ENCODE measurements around the gene ZNF311. TPM values are rescaled to one million over a fixed set of nuclear protein-coding genes. Genes with fewer than 3 reads are reported as not detected.

The ZNF311 gene
- total and polyA plus RNA-seq, 2 of the 13 experiments (the other 11 are each of a cell fraction or from before 2014, with no cell fraction given) = not detected

- TF ChIP-seq ZBTB8A (CRISPR knock-in tag; IDR thresholded peaks at IDR 0.05; ENCODE audit: borderline replicate concordance, low read depth) (no peak), ZEB1 (IDR thresholded peaks at IDR 0.05; ENCODE audit: insufficient replicate concordance, low read depth) (no peak), DR1 (CRISPR knock-in tag; IDR thresholded peaks at IDR 0.05) (0 out of 2 replicates have a peak, but pooled peaks have one; percentile 24), ZBTB21 (CRISPR knock-in tag; IDR thresholded peaks at IDR 0.05) (no peak), ZNF597 (CRISPR knock-in tag; IDR thresholded peaks at IDR 0.05) (no peak), FOSL2 (CRISPR knock-in tag; IDR thresholded peaks at IDR 0.05) (peak; percentile 58), MTA3 (CRISPR knock-in tag; IDR thresholded peaks at IDR 0.05) (no peak), ZUFSP (CRISPR knock-in tag; IDR thresholded peaks at IDR 0.05; ENCODE audit: borderline replicate concordance) (no peak), NRL (CRISPR knock-in tag; IDR thresholded peaks at IDR 0.05; ENCODE audit: borderline replicate concordance) (no peak), ZFYVE20 (CRISPR knock-in tag; IDR thresholded peaks at IDR 0.05; ENCODE audit: borderline replicate concordance, low read depth) (no peak), ATF1 (CRISPR knock-in tag; IDR thresholded peaks at IDR 0.05) (peak; percentile 55; the same call in 1 of the 2 replicates), SAP130 (CRISPR knock-in tag; IDR thresholded peaks at IDR 0.05; ENCODE audit: low read depth) (peak; percentile 73), FOXC1 (CRISPR knock-in tag; IDR thresholded peaks at IDR 0.05; ENCODE audit: borderline replicate concordance) (no peak), ZNF576 (CRISPR knock-in tag; IDR thresholded peaks at IDR 0.05) (no peak), DRAP1 (CRISPR knock-in tag; IDR thresholded peaks at IDR 0.05) (peak; percentile 73; the same call in 1 of the 2 replicates), SNAI1 (CRISPR knock-in tag; IDR thresholded peaks at IDR 0.05; ENCODE audit: borderline replicate concordance) (0 out of 2 replicates have a peak, but pooled peaks have one; percentile 21), ZMYM4 (CRISPR knock-in tag; IDR thresholded peaks at IDR 0.05) (peak; percentile 64), HHEX (CRISPR knock-in tag; IDR thresholded peaks at IDR 0.05) (no peak), SATB2 (CRISPR knock-in tag; IDR thresholded peaks at IDR 0.05) (no peak), KLF6 (CRISPR knock-in tag; IDR thresholded peaks at IDR 0.05) (no peak), HMG20A (CRISPR knock-in tag; IDR thresholded peaks at IDR 0.05; ENCODE audit: borderline replicate concordance) (no peak), HNRNPH1 (optimal IDR thresholded peaks at IDR 0.05; ENCODE audit: low read depth, low read length) (no peak), SMAD1 (CRISPR knock-in tag; IDR thresholded peaks at IDR 0.05; ENCODE audit: borderline replicate concordance, low read depth) (no peak), FUBP1 (CRISPR knock-in tag; IDR thresholded peaks at IDR 0.05; ENCODE audit: borderline replicate concordance) (no peak), ZNF563 (CRISPR knock-in tag; IDR thresholded peaks at IDR 0.05) (no peak)
- TF ChIP-seq, protein P1, sequence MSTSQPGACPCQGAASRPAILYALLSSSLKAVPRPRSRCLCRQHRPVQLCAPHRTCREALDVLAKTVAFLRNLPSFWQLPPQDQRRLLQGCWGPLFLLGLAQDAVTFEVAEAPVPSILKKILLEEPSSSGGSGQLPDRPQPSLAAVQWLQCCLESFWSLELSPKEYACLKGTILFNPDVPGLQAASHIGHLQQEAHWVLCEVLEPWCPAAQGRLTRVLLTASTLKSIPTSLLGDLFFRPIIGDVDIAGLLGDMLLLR (CRISPR knock-in tag; IDR thresholded peaks at IDR 0.05) = no peak
Observed at GRCh38 chr6:28980852-28981430, 24.2 kb downstream of the ZNF311 start (continued).
